GM18867 (cell line): Measurements from ENCODE around the gene KDM4C.

Source experiments
- ATAC-seq: cut with Tn5 transposase; IDR thresholded peaks from one replicate; pipeline ENCODE4 v1.9.1; 2021; ENCODE audit warnings: mild to moderate bottlenecking, moderate library complexity; ENCODE audit not compliant: unreplicated experiment

KDM4C gene

GRCh38 chr9:7121664-7122063, 363.9 kb downstream of the KDM4C start:
- ATAC-seq, result no peak

GRCh38 chr9:7123743-7124142, 366.0 kb downstream of the KDM4C start:
- ATAC-seq, result no peak

- ATAC-seq, result no peak
Observed at GRCh38 chr9:7125231-7125630, 367.5 kb downstream of the KDM4C start.

DNA sequence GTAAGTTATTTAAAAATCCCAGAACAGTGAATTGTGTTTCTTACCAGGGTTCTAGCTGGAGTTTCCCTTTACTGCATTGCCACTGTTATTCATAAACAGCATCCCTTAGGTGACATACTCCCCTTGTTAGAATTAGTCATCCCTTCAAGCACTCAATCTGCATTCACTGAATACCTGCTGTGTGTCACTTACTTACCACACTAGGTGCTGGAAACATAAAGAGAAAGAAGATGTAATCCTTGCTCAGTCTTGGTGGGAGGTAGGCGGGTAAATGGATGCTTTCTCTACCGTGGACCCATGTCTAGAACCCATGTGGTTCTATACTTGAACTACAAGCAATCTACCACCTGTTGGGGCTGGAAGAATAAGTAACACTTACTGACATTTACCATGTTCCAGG, 371.6 kb downstream of the KDM4C start:
- ATAC-seq, result no peak

DNA sequence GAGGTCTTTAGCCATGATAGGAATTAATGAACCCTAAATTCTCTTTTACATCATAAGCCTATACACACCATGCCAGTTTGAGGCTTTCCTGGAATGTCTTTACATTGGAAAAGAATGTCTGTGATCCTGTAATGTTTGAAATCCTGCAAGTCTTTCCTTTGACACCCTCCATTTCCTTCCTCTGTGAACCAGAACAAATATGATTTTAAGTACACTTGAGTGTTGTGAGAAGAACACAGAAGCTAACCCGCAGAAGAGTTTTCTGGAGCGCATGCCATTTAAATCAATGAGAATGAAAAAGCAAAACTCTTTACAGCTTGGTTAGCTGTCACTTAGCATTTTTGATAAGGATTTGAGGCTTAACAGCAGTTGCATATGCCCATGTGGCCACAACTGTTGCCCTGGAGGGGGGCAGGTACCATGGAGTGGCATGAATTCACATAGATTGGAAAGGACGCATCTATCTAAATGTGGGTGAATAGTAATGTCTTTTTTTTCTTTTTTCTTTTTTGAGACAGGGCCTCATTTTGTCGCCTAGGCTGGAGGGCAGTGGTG, 372.6 kb downstream of the KDM4C start:
- no peak for ATAC-seq

- ATAC-seq, result no peak
Observed at GRCh38 chr9:7132605-7133004, 374.8 kb downstream of the KDM4C start.

GRCh38 chr9:7135735-7136134, 378.0 kb downstream of the KDM4C start:
- no peak for ATAC-seq

DNA sequence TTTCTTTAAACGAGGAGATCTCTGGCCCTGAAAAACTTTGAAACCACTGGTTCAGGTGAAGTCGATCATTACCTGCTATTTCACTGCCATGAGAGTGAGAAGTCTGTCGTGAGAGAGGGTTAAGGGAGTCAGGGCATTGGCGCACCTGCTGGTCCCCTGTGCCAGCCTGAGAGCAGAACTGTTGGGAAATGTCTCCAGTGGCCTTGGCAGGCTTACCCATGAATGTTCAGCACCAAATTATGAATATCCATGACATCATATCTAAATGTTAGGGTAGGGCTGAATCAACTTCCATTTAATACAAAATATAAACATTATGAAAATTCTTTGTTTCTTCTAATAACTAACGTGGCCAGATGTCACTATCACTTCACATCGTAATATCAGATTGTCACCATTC, 379.3 kb downstream of the KDM4C start:
- ATAC-seq, result no peak

GRCh38 chr9:7137571-7137970, 379.8 kb downstream of the KDM4C start:
- no peak for ATAC-seq

DNA sequence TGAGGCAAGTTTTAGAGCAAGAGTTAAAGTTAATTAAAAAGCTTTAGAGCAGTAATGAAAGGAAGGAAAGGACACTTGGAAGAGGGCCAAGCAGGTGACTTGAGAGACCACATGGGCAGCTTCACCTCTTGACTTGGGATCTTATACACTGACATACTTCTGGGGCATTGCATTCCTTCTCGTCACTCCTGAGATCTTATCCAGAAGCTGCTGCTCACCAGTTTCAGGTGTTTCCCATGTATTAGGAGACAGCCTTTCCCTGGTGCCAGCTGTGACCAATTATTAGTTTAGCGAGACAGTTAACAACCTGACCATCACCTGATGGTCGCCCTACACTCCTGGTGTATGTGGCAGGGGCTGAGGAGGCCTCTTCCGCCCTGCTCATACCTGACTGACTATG, 382.1 kb downstream of the KDM4C start:
- no peak for ATAC-seq

- ATAC-seq, result no peak
Observed at GRCh38 chr9:7140401-7140800, 382.6 kb downstream of the KDM4C start.

DNA sequence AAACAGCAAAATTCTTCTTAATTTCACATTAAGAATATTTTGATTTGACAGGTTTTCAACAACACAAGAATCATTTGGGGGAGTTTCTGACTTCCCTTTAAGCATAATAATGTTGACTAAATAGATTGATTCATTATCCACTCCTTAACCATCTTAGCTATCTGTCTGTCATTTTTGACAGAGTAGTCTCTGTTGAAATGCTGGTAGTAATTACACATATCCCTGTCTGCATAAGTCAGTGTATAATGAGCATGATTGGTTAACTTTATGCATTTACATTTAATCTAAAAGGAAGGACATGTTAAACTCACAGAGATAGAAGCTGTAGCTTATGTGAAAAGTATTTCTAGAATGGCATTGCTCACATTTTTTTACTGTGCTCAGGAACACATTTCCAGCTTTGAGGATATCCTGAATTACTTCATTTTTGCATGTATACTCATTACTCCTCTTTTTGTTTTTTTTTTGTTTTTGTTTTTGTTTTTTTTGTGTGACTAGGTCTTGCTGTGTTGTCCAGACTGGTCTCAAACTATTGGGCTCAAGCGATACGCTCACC, 385.9 kb downstream of the KDM4C start:
- ATAC-seq, result no peak

DNA sequence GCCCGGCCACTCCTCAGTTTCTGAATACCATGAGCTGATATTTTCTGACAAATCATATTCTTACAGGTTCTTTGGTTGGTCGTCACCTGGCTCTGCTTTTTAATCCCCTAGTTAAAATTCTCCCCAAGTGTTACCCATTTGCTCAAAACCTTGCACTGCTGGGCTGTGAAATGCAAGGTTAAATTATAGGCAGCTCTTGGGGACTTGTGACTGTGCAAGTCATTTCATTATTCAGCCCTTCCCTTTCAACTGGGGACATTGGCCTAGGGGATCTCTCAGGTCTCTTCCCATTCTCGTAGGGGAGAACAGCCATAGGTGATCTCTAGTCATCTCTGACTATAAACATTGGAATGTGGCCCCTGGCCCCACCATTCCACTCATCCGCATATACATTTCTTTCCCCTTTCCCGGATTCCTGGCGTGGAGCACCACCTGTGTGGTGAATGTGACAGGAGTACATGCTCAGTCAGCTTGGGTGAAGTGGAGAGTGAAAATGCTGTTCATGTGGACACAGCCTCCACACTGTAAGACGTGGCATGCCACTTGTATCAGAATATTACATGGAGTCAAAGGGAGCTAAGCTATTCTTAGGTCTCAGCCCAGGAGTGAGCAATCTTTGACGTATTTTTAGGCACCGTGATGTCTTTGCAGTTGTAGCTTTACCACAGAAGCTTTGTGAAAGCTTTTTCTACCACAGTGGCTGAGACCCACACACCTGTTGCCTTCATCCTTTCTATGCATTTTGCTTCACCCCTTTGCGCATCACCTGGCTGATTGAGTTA, 386.7 kb downstream of the KDM4C start:
- ATAC-seq, result no peak

GRCh38 chr9:7145361-7146069, 387.7 kb downstream of the KDM4C start:
- ATAC-seq, result no peak

DNA sequence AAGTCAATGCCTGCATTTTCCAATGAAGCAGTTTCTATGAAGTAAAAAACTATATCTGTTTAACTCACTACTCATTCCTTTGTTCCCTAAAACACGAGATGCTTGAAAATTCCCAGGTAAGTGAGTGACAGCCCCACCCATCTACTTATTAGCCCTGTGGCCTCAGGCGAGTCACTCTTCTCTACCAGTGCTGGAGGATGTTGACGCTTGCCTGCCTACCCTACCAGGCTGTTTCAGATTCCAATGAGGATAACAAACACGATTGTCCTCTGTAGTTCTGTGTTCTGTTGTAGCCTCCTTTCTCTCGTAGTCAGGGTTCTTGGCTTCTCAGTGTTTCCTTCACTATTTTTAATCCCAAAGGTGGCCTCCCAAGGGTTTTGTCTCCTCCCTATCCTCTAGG, 388.8 kb downstream of the KDM4C start:
- no peak for ATAC-seq

GRCh38 chr9:7147121-7148090, 389.6 kb downstream of the KDM4C start:
- ATAC-seq, result no peak

DNA sequence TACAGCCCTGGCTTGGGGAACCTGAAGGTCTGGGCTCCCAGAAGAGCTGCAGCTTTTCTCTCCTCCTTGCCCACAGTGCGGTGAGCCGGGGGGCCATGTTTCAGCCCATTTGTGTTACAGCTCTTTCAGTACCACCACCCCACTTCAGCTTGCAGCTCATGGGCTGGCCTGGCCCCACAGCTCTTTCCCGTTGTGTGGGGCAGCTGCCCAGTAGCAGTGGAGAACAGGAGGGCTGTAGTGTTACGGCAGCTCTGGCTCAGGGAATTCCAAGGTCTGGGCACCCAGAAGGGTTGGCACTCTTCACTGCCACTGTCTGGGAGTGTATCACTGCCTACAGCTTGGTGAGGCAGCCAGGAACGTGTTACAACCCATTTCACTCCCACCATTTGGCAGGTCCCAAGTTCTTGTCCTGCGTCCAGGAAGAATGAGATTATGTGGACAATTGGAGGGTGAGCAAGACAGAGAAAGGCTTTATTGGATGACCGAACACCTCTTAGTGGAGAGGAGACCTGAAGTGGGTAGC, 390.5 kb downstream of the KDM4C start:
- no peak for ATAC-seq

DNA sequence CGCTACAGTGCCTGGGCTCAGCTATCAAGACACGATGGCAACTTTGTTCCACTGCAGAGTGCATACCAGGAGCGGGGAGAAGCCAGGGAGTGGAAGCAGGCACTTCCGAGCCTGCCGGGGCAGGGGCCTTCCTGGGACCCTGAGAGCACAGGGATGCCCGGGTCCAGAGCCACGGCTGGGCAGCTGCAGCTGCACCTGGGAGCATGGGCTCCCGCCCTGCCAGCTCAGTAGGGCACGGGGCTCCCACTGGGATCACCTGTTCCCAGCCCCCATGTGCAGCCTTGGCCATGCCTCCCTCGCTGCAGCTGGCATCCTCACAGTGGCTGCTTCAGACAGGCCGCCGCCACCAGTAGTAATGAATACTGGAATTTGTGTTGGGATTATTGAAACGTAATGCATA, 391.5 kb downstream of the KDM4C start:
- ATAC-seq, result no peak

DNA sequence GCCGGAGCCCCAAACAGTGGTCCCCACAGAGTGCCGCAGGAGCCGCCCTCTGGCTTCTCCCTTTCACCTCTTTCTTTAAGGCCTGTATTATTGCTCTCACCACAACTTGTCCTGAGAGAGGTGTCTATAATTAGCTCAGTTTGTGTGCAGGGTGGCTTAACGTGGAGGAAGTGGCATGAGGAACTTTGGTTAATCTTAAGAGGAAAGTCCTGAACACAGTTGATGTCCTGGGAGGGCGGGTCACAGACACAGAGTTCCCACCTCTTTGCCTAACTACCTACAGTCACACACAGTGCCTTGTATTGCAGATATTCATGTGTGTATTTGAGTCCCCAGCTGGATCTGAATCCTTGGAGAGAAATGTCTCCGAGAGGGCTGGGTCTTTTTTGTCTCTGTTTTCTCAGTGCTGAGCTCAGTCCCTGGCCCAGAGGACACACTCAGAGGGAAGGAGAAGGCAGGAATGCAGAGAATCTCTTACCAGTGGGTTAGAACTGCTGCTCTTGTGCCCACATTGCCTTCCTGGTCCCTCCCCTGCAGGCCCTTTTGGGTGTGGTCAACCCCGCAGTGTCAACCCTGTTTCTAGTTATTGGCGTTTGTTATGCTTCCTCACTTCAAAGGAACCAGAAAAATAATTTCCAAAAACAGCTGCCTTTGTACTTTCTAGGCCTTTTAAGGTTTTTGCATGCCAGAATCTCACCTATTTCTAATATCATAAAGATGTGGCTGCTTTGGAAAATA, 392.5 kb downstream of the KDM4C start:
- ATAC-seq, result no peak

- no peak for ATAC-seq
Observed at GRCh38 chr9:7153134-7153533, 395.4 kb downstream of the KDM4C start.
